SH-SY5Y (cell line): ENCODE data around the gene CBLN3.

Source experiments
- GATA2 ChIP-seq: IDR thresholded peaks from 2 replicates; pipeline ENCODE4 v1.6.1; 2011; ENCODE audit warnings: mild to moderate bottlenecking, low read depth, low read length
- GATA3 ChIP-seq: IDR thresholded peaks from 2 replicates; pipeline ENCODE4 v1.6.1; 2011; ENCODE audit warnings: low read depth, mild to moderate bottlenecking, low read length, moderate library complexity

CBLN3 gene

DNA sequence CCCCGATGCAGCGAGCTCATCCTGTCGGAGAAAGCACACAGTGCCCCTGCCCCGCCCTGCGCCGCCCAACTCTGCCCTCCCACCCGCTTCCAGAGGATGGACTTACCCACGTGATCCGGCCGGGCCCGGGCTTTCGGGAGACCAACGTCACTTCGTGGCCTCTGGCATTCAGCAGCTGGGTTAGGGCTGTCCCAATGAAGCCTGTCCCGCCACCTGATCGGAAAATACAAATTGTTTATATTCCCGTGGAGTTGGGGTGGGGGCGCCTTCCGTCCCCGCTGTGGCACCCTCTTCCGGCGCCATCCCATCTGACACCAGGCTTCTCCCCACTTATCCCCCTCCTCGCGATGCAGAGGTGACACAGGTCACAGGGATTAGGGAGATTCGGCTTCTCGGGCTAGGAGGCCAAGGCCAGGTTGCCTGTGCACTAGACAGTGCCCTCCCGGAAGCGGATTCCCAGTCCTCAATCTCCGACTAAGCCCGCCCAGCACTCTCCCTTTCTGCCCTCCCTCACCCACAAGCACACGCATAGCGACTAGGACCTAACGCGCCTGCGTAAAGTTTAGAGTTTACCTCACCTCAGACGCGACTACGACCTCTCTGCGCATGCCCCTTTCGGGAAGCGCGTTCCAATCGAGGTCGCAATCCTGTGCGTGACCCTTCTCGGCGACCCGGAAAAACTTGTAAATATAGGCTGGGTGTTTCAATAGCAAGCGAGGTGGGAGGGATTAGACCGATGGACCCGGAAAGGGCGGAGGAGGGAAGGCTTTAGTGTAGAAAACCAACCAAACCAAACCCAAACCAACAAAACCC is 13.0 kb upstream of the CBLN3 start, which contains the start of gene SDR39U1:
Gene SDR39U1, minus strand, starts transcription at position 537 of the 813 bp plus-strand sequence. Its CDS starts 7 bp downstream, at position 530.
- TF ChIP-seq GATA2 (no peak; the same call in 1 of the 2 replicates), GATA3 (no peak)

DNA sequence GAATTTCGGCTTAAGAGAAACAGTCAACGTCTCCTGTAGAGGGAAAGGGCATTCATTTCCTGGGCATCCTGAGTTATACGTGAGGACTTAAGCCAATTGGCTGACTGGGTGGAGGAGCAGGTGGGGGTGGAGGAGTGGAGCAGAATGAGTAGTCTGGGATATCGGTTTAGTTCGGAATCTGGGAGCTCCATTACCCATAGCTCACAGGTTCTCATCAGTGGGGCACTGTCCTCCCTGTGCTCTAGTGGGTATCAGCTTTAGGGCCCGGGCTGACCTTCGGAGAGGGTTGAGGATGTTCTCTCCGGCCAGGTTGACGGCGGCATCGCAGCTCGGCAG is 12.4 kb upstream of the CBLN3 start:
- TF ChIP-seq GATA2 (no peak), GATA3 (no peak)

DNA sequence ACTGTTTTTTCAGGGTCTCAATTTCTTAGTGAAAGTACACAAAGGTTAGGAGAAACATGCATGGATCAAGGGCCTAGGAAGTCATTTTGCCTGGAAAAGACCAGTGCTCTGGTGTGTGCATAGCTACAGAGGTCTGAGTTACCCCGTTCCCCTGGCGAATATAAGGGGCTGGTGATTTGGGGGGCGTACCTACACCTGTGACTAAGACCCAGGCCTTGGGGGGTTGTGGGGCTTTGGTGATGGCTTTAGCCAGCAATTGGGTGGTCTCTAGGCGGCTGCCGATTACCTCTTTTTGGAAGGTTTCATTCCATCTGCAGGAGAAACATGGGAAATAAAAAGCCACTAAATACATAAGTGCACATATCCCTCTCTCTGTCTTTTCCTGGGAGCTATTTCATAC is 12.0 kb upstream of the CBLN3 start:
- TF ChIP-seq GATA2 = no peak
- no peak for TF ChIP-seq GATA3

DNA sequence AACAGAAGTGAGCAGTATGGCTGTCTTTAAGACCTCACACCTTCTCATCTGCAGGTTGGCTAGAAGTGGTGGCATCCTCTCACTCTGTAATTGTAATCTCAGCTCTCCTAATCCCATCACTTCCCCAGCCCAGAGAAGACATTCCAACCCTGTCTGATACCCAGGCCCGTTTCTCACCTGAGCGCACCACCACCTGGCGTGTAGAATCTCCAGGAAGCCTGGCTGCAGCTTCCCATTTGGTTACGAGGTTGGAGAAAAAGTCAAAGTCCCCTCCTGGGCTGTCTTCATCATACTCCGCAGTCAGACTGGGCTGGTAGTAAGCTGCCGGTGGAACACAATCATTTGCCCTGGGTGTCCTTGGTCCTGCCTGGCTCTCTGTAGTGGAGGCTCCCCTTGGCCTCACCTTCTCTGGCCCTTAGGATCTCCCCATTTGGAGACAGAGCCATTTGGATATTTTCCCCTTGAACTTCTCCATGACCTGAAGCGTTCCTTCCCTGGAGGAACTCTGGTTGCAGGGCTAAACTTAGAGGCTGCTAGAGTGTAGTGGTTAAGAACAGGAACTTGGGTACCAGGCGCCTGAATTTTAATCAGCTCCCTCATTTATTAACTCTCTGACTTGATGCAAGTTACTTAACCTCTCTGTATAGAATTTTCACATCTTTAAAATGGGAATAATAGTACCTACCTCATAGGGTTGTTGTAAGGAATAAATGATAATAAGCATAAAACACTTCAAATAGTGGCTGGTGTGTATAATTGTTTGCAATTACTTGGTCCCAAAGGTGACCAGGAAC is 11.3 kb upstream of the CBLN3 start:
- TF ChIP-seq GATA2 (no peak), GATA3 (no peak)

GRCh38 chr14:24439830-24440605 is 10.6 kb upstream of the CBLN3 start:
- TF ChIP-seq GATA2 = no peak
- no peak for TF ChIP-seq GATA3

DNA sequence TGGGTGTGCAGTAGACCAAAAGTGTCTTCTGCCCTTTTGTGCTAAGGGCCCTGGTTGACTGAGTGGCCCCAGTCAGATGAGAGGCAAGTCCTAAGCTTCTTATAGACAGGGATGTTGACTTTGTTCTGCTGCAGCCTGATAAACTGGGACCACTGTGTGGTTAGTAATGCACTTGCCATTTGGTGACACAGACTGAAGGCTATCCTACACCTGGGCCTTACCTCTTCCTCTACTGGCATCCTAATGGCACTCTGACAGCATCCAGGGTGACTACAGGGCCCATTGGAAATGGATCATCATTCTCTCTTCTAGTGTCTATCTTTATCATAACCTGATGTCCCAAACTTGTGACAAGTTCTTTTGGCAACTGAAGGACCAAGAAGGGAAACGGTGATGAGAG is 9.8 kb upstream of the CBLN3 start:
- no peak for TF ChIP-seq GATA2
- TF ChIP-seq GATA3 = no peak

- no peak for TF ChIP-seq GATA3
- TF ChIP-seq GATA2 = no peak
These were observed 9.0 kb upstream of the CBLN3 start for GRCh38 chr14:24438223-24439097.

DNA sequence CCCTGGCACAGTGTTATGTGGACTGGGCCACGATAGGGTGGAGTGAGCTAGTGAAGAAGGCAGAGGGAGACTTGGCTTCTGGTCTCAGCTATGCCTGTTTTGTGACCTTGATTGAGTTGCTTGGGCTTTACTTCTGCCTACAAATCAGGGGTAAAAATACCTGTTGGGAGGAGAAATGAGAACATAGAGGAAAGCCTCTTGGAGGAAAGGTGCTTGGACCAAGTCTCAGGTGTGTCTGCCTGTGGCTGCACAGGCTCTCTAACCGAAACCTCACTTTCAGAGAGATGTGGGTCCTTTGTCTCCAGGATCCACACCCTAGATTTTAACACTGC is 8.2 kb upstream of the CBLN3 start:
- TF ChIP-seq GATA2 (no peak), GATA3 (no peak)

GRCh38 chr14:24437020-24437735 is 7.7 kb upstream of the CBLN3 start:
- no peak for TF ChIP-seq GATA2
- TF ChIP-seq GATA3 = no peak

- TF ChIP-seq GATA2 (no peak), GATA3 (no peak)
These were observed 7.0 kb upstream of the CBLN3 start for GRCh38 chr14:24436355-24437019.

- TF ChIP-seq GATA2 (no peak), GATA3 (no peak)
These were observed 6.5 kb upstream of the CBLN3 start for GRCh38 chr14:24435998-24436354.

- TF ChIP-seq GATA2 = no peak
- TF ChIP-seq GATA3 = no peak
These were observed 5.8 kb upstream of the CBLN3 start for GRCh38 chr14:24435192-24435810.
